ELR (cell line): ENCODE data around the gene YEATS2.

Experiments
- DNase-seq: peaks from one replicate; pipeline ENCODE4 v3.0.0-alpha.2; 2015; ENCODE audit warnings: low read depth

YEATS2 gene

GRCh38 chr3:183812761-183813445 is 115.3 kb downstream of the YEATS2 start:
- DNase-seq, result no peak

- no peak for DNase-seq
Measured at GRCh38 chr3:183814240-183814639, 116.6 kb downstream of the YEATS2 start.

- DNase-seq, result no peak
Measured at GRCh38 chr3:183815563-183815940, 118.0 kb downstream of the YEATS2 start.

- DNase-seq, result no peak
Measured at GRCh38 chr3:183815951-183816475, 118.4 kb downstream of the YEATS2 start.

GRCh38 chr3:183816681-183817510 is 119.3 kb downstream of the YEATS2 start:
- no peak for DNase-seq

- no peak for DNase-seq
Measured at GRCh38 chr3:183817639-183818038, 120.0 kb downstream of the YEATS2 start.

- no peak for DNase-seq
Measured at GRCh38 chr3:183818041-183818620, 120.5 kb downstream of the YEATS2 start.

- DNase-seq, result no peak
Measured at GRCh38 chr3:183818706-183819624, 121.4 kb downstream of the YEATS2 start.

GRCh38 chr3:183819831-183820230 is 122.2 kb downstream of the YEATS2 start:
- DNase-seq, result no peak

- no peak for DNase-seq
Measured at GRCh38 chr3:183822631-183823030, 125.0 kb downstream of the YEATS2 start.

GRCh38 chr3:183823963-183824362 is 126.4 kb downstream of the YEATS2 start:
- no peak for DNase-seq

GRCh38 chr3:183824761-183825455 is 127.3 kb downstream of the YEATS2 start:
- peak; percentile 55 for DNase-seq

- DNase-seq, result peak; percentile 79
Measured at GRCh38 chr3:183825456-183826161, 128.0 kb downstream of the YEATS2 start, which contains the start of gene MAP6D1. TSS of gene MAP6D1 (minus strand) at chr3:183825577. CDS start at chr3:183825547, 30 bp downstream.

GRCh38 chr3:183826448-183827250 is 129.1 kb downstream of the YEATS2 start:
- no peak for DNase-seq

- no peak for DNase-seq
Measured at GRCh38 chr3:183827809-183828537, 130.4 kb downstream of the YEATS2 start.

- DNase-seq, result no peak
Measured at GRCh38 chr3:183828538-183828870, 130.9 kb downstream of the YEATS2 start.

GRCh38 chr3:183829466-183829865 is 131.9 kb downstream of the YEATS2 start:
- DNase-seq, result no peak

GRCh38 chr3:183830187-183830586 is 132.6 kb downstream of the YEATS2 start:
- DNase-seq, result no peak

GRCh38 chr3:183833516-183833915 is 135.9 kb downstream of the YEATS2 start:
- DNase-seq, result no peak
